Right renal pelvis (tissue), 4 donors: ENCODE measurements around the gene ELOF1. TPM values are rescaled to one million over a fixed set of nuclear protein-coding genes. Genes with fewer than 3 reads are reported as not detected.

Source experiments
- polyA plus RNA-seq, 4 donors: library from polyadenylated mRNA; unstranded; fragments of 120-200 nt; gene quantifications; one replicate each; pipeline ENCODE4 v1.2.1, GENCODE V29; 2013; ENCODE audit not compliant: insufficient read length in 4 of 4

ELOF1 gene
- polyA plus RNA-seq, 4 donors: 47.1 to 58.9 (median 50.0) TPM

Other genes starting within 250 kb of the ELOF1 start
- 10 to 100 TPM; 16.5 to 17.7 (median 17.4) TPM for gene RAB3D, start 219.6 kb downstream of the ELOF1 start, polyA plus RNA-seq
- 100 to 1,000 TPM; 122 to 159 (median 132) TPM for gene TMEM205, start 213.0 kb downstream of the ELOF1 start, polyA plus RNA-seq
- 10 to 100 TPM; 23.1 to 32.6 (median 24.4) TPM for gene CCDC159, start 212.7 kb downstream of the ELOF1 start, polyA plus RNA-seq
- gene PLPPR2, start 203.8 kb downstream of the ELOF1 start, polyA plus RNA-seq: 10 to 100 TPM; 11.7 to 18.7 (median 13.7) TPM
- 1 to 10 TPM; 2.7 to 4.0 (median 3.0) TPM for gene SWSAP1, start 184.6 kb downstream of the ELOF1 start, polyA plus RNA-seq
- gene EPOR, start 174.9 kb downstream of the ELOF1 start, polyA plus RNA-seq: 10 to 100 TPM; 21.7 to 32.3 (median 24.7) TPM
- 10 to 100 TPM; 68.7 to 94.8 (median 75.5) TPM for gene RGL3, start 139.9 kb downstream of the ELOF1 start, polyA plus RNA-seq
- gene ODAD3, start 124.1 kb downstream of the ELOF1 start, polyA plus RNA-seq: 1 to 10 TPM; 1.3 to 2.2 (median 1.6) TPM
- 100 to 1,000 TPM; 329 to 390 (median 354) TPM for gene PRKCSH, start 123.6 kb downstream of the ELOF1 start, polyA plus RNA-seq
- gene ELAVL3, start 78.2 kb downstream of the ELOF1 start, polyA plus RNA-seq: under 1 TPM; 0.11 to 0.43 (median 0.15) TPM
- 10 to 100 TPM in 2 of 4 donors, 1 to 10 TPM in 2; 9.1 to 11.1 (median 10.0) TPM for gene ZNF653, start 53.4 kb downstream of the ELOF1 start, polyA plus RNA-seq
- gene ECSIT, start 30.1 kb downstream of the ELOF1 start, polyA plus RNA-seq: 10 to 100 TPM; 37.3 to 50.9 (median 38.2) TPM
- 1 to 10 TPM; 3.1 to 5.2 (median 4.5) TPM for gene CNN1, start 20.4 kb downstream of the ELOF1 start, polyA plus RNA-seq
- 10 to 100 TPM; 11.8 to 17.2 (median 14.1) TPM for gene ACP5, start 18.4 kb upstream of the ELOF1 start, polyA plus RNA-seq
- 10 to 100 TPM; 40.8 to 54.1 (median 46.2) TPM for gene ZNF627, start 38.3 kb upstream of the ELOF1 start, polyA plus RNA-seq
- gene ZNF823, start 179.7 kb upstream of the ELOF1 start, polyA plus RNA-seq: 10 to 100 TPM in 3 of 4 donors, 1 to 10 TPM in 1; 9.5 to 13.0 (median 12.4) TPM
- gene ZNF441, start 207.8 kb upstream of the ELOF1 start, polyA plus RNA-seq: 10 to 100 TPM; 15.3 to 19.2 (median 16.3) TPM
- 1 to 10 TPM; 3.2 to 5.0 (median 4.0) TPM for gene ZNF491, start 239.3 kb upstream of the ELOF1 start, polyA plus RNA-seq